Measurements from ENCODE around the gene ZNF628.

The ZNF628 gene

GRCh38 chr19:55441692-55442321, 34.6 kb upstream of the ZNF628 start:
- no peak for TF ChIP-seq CTCF (IDR thresholded peaks at IDR 0.05; ENCODE audit: low read depth, low read length)
- DNase-seq: peak; percentile 79
- peaks cover 12% of the 10 kb centered on the region for H3K27me3 ChIP-seq (ENCODE audit: insufficient read depth, low read depth, severe bottlenecking)
- H3K4me3 ChIP-seq (ENCODE audit: low read depth, low read length): peak overlapping the region; percentile 35
- no peaks in the 10 kb centered on the region for H3K36me3 ChIP-seq
- H3K27ac ChIP-seq: no peak overlapping the region
- no peaks in the 10 kb centered on the region for H3K9me3 ChIP-seq (ENCODE audit: severe bottlenecking)

GRCh38 chr19:55442372-55442961, 34.0 kb upstream of the ZNF628 start:
- Histone ChIP-seq H3K27me3 (ENCODE audit: insufficient read depth, low read depth, severe bottlenecking) (peaks cover 12% of the 10 kb centered on the region), H3K4me3 (ENCODE audit: low read depth, low read length) (peak overlapping the region; percentile 38), H3K27ac (no peak overlapping the region), H3K9me3 (ENCODE audit: severe bottlenecking) (no peaks in the 10 kb centered on the region), H3K36me3 (no peaks in the 10 kb centered on the region)
- no peak for TF ChIP-seq CTCF (IDR thresholded peaks at IDR 0.05; ENCODE audit: low read depth, low read length)
- peak; percentile 60 for DNase-seq

GRCh38 chr19:55443045-55443823, 33.2 kb upstream of the ZNF628 start, which contains the start of gene SHISA7:
Gene SHISA7 (minus strand): TSS chr19:55443300. CDS start chr19:55442863, 437 bp downstream.
- Histone ChIP-seq H3K9me3 (ENCODE audit: severe bottlenecking) (no peaks in the 10 kb centered on the region), H3K4me3 (ENCODE audit: low read depth, low read length) (peak within 1 kb of the TSS; percentile 38), H3K27me3 (ENCODE audit: insufficient read depth, low read depth, severe bottlenecking) (peaks cover 12% of the 10 kb centered on the region), H3K36me3 (no peaks in the 10 kb centered on the region), H3K27ac (no peak within 1 kb of the TSS)
- peak; percentile 54 for DNase-seq
- TF ChIP-seq CTCF (IDR thresholded peaks at IDR 0.05; ENCODE audit: low read depth, low read length): no peak

DNA sequence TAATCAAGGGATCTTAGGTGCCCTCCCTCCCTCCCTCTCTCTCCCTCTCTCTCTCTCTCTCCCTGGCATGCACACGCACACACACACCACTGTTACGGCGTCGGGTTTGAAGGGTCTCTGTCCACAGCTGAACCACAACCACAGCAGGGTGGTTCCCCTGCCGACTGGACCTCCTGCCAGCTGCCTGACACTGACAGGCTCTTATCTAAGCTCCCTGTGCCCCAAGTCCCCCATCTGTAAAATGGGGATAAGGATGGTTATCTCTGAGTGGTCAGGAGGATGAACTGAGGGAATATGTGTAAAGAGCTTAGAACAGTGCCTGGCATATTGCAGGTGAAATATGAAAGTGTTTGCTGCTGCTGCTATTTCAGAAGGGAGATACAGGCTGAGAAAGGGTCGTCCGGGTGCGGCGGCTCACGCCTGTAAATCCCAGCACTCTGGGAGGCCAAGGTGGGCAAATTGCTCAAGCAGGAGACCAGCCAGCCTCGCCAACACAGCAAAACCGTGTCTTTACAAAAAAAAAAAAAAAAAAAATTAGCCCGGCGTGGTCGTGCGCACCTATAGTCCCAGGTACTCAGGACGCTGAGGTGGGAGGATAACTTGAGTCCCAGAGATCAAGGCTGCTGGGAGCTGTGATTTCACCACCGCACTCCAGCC, 32.5 kb upstream of the ZNF628 start:
- no peak overlapping the region for H3K27ac ChIP-seq
- no peak for TF ChIP-seq CTCF (IDR thresholded peaks at IDR 0.05; ENCODE audit: low read depth, low read length)
- no peak overlapping the region for H3K4me3 ChIP-seq (ENCODE audit: low read depth, low read length)
- H3K9me3 ChIP-seq (ENCODE audit: severe bottlenecking): no peaks in the 10 kb centered on the region
- peaks cover 12% of the 10 kb centered on the region for H3K27me3 ChIP-seq (ENCODE audit: insufficient read depth, low read depth, severe bottlenecking)
- no peaks in the 10 kb centered on the region for H3K36me3 ChIP-seq
- DNase-seq: no peak

GRCh38 chr19:55444646-55445045, 31.8 kb upstream of the ZNF628 start:
- Histone ChIP-seq H3K27me3 (ENCODE audit: insufficient read depth, low read depth, severe bottlenecking) (peaks cover 12% of the 10 kb centered on the region), H3K9me3 (ENCODE audit: severe bottlenecking) (no peaks in the 10 kb centered on the region), H3K27ac (no peak overlapping the region), H3K4me3 (ENCODE audit: low read depth, low read length) (no peak overlapping the region), H3K36me3 (no peaks in the 10 kb centered on the region)
- no peak for TF ChIP-seq CTCF (IDR thresholded peaks at IDR 0.05; ENCODE audit: low read depth, low read length)
- no peak for DNase-seq
